ENCODE results near the gene MCM6.

MCM6 gene

DNA sequence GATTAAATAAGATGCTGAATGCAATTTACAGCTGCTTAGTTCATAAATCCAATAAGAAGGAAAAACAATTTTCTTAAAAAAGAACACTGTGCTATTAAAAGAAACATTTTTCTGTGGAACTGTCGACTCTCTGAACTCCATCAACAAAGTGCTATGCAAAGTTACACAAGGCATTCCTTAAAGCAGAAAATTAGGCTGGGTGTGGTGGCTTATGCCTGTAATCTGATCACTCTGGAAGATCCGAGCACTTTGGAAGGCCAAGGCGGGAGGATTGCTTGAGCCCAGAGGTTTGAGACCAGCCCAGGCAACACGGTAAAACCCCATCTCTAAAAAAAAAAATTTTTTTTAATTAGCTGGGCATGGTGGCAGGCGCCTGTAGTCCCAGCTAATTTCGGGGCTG lies 13.0 kb downstream of the MCM6 start:
- no peak for DNase-seq (ENCODE audit: low spot score)

DNA sequence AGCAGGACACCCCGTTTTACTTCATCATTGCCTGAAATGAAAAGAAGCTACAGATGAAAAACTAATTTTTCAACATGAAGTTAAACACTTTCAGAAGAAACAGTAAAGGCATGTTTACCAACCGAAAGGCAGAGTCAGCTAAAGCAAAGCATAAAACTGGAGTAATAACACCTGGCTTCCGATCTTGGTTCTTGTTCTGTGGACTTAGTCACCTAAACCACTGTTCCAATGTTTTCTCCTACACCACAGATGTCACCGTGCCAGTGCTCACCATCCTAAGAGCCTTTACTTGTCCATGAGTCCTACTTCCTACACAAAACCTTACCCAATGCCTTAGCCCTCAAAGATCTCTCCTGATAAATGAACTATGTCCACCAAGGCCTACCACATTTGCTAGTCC lies 13.5 kb downstream of the MCM6 start:
- DNase-seq (ENCODE audit: low spot score) = no peak

DNA sequence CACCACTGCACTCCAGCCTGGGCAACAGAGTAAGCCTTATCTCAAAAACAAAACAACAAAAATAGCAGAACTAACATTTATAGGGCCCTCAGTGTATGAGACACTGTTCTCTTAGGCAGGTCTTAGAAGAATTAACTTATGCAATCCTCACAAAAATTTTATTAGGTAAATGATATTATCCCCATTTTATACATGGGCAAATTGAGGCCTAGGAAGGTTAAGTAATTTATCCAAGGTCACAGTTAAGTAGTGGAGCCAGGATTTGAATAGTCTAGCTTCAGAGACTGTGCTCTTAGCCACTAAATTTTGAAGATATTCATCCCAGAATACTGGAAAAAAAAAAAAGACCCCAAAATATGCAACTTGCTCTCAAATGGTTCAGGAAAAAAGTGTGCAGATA lies 22.8 kb downstream of the MCM6 start:
- no peak for DNase-seq (ENCODE audit: low spot score)

DNA sequence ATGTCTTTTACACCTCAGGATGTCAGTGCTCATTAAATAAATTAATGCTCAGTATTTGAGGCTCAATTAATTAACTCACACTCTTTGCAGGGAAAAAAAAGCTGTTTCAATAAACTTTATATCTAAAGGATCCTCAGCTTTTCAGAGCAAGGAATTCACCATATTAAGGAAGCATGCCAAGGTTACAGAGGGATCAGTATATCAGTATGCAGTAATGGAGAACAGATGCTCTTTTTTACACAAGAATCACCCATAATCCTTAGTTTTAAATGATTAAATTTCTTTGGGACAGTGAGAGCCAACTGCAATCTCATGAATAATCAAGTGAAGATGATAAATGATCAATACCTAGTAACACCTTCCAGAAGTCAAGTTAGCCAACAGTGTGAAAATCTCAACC lies 24.4 kb downstream of the MCM6 start:
- no peak for DNase-seq (ENCODE audit: low spot score)

DNA sequence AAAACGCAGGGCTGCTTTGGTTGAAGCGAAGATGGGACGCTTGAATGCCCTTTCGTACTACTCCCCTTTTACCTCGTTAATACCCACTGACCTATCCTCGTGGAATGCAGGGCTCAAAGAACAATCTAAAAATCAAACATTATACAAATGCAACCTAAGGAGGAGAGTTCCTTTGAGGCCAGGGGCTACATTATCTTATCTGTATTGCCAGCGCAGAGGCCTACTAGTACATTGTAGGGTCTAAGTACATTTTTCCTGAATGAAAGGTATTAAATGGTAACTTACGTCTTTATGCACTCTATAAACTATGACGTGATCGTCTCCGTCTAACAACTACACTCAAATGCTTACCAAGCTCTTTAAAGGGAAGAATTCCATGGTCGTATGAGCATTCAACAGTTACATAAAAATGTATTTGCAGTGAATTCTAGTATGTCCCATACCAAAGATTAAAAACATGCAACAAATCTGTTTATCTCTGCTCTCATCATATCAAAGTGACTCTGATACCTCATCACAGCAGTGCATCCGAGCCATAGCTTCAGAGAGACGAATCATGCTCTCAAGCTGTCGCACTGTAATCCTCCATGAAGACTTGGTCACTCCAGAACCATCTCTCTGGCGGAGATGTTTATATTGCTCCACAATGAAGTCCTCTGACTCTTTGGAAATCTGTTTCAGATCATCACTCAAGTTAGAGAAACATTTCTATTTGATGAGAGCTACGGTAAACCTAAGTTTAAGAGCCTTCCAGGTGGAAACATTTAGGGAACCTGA lies 25.2 kb downstream of the MCM6 start:
- no peak for DNase-seq (ENCODE audit: low spot score)

DNA sequence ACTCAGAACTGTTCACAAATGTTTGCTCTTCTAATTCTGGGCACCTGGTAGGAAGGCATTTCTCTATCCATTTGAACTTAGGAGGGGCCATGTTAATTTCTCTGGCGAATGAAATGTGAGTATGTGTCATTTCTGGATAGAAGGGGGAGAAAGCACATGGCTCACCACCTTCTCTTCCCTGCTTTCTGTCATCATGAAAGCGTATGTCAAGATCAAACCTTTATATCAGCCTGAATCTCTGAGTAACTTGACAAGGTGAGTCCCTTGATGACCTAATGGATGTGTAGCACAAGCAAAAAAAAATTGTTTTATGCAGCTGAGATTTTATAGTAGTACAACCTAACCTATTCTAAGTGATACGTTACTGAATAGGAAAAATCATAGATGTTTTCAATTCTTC lies 27.2 kb downstream of the MCM6 start:
- no peak for DNase-seq (ENCODE audit: low spot score)

DNA sequence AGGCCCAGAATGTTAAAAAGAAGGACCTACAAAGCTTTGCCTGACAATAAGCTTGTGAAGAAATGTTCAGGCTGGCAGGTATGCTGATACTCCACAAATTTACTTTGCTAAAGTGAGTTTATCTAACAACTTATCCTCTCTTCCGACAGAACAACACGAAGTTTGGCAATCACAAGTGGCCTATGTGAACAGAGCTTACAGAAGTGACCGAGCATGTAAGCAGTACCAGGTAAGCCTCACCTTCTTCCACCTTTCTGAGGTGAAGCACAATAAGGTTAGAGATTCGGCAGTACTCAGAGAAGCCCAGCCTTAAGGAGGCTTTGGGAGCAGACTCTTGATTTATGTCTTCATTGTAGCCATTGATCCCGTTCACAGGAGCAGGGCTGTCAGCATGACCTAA lies 30.2 kb downstream of the MCM6 start:
- DNase-seq (ENCODE audit: low spot score) = no peak

DNA sequence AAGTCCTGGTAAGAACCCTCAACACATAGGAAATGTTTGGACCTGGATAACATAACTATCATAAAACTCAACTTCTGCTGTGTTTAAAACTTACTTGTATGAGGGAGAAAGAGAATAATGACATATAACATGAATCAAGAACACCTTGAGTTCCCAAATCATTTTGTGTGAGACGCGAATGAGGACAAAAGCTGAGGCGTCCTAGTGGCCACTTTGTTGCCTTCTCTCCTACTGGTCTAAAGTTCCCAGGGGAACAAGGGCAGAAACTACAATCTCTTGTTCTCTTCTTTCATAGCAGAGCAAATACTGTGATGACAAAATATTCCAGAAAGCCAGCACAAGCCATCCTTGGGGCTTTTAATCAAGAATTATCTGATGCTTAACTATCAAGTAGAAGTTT lies 31.0 kb downstream of the MCM6 start:
- DNase-seq (ENCODE audit: low spot score) = no peak

DNA sequence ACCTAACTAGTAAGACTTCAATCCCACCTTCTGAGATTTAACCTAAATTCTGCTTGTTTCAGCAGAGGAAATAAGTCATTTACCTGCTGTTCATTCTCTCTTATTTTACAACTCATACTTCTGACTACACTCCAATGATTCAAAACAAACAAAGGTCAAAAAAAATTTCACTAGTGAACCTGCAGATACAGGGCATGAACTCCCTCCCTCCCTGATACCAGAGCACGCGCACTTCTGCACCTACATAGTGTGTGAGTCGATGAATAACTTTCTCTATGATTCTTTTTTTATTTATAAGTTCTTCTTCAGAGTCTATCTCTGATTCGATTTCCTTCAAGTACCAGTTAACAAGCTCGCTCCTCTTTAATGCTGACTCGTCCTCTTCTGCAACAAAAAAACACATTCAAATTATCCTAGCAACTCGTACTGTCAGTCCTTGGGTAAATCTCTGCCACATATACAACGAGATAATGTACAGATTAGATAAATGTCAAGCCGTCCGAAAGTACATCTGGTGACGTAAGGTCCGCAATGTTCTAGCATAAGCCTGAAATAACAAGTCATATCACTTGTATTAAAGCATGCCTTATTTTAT lies 31.8 kb downstream of the MCM6 start:
- DNase-seq (ENCODE audit: low spot score) = no peak

DNA sequence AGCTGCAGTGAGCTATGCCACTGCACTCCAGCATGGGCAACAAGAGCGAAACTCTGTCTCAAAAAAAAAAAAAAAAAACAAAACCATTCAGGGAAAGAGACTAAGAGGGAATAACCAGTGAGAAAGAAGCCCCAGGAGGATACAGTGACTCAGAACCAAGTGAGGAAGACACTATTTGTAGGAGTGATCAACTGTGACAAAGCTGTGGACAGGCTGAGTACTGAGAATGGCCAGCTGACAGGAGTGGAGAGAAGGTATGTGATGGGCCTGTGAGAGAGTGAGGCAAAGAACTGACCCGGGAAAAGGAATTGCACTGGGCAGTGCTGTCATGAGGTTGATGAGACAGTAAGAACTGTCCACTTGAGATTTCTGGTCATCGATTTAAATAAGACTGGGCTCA lies 32.6 kb downstream of the MCM6 start:
- DNase-seq (ENCODE audit: low spot score) = no peak

DNA sequence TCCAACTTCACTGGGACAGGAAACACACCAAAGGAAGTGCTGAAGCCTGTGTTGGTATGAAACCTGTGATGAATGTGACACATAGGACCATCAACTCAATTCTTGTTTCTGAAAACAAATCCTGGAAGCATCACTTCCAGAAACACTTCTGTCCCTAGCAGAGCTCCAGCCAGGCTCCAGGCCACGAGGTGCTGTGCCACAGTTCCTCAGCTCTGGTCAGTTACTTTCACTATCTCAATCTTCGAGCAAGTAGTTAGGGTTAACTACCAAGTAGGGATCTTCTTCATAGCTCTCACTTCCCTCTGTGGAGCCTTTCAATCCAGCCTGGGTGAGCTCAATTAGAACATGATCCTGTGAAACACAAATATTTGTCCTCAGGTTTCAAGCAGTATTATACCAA lies 35.6 kb downstream of the MCM6 start:
- no peak for DNase-seq (ENCODE audit: low spot score)

DNA sequence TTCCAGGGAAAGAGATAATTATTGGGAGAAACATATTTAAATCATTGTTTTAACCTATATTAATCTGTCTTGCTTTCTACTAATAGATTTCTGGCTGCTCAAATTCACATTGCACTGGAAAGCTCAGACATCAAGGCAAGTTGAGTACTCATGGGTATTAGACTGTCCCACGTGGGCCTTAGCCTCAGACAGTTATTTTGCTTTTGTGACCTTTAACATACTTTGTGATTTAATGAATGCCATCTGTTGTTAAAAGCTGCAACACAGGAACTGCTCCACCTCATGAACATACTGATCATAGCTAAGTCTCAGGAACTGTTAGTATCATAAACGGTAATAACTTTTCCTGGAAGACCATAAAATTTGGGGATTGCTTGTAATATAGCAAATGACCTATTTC lies 36.5 kb downstream of the MCM6 start:
- DNase-seq (ENCODE audit: low spot score) = no peak

DNA sequence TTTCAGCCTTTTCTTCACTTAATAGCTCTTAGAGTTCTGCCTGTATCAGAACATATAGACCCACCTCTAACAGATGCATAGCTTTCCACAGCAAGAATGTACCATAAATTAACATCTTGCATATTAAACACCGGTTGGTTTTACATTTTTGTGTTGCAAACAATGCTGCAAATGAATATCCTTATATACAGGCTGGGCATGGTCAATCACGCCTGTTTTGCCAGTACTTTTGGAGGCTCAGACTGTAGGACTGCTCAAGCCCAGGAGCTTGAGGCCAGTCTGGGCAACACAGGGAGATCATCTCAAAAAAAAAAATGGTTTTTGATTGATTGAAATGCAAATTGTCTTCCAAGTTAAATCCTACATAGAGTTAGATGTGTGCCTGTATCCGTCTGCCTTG lies 37.7 kb downstream of the MCM6 start:
- DNase-seq (ENCODE audit: low spot score) = no peak

DNA sequence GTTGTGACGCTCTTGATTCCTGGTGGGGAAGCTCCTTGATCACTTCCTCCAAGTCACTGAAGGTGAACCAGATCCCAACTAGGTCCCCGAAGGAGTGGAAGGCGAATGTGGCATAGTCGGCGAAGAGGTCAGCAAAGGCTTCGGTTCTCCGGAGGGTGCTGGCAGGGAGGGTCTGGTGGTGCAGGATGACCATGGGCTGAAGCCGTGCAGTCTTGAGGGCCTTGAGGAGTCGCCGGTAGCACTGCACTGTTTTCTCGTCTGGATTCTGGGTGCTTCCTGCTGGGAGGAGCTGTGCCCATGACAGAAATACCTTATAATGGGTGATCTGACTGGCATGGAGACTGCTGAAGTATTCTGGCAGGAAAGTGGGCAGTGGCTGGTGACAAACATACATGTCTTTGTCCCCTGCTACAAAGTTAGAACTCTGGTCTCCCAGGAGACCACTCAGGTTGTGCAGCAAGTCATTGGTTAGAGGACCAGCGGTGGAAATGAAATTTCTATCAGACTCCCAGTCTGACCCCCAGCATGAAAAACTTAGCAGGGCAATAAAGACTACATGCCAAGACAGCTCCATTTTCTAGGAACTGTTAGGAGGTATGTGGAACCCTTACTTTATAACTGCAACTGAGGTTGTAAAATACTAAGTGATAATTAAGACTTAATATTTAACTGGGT lies 39.5 kb downstream of the MCM6 start, which contains the start of gene LCT:
TSS of gene LCT (minus strand) at position 589 of the 675 bp plus-strand sequence. CDS start at position 574, 15 bp downstream.
- no peak for DNase-seq (ENCODE audit: low spot score)

DNA sequence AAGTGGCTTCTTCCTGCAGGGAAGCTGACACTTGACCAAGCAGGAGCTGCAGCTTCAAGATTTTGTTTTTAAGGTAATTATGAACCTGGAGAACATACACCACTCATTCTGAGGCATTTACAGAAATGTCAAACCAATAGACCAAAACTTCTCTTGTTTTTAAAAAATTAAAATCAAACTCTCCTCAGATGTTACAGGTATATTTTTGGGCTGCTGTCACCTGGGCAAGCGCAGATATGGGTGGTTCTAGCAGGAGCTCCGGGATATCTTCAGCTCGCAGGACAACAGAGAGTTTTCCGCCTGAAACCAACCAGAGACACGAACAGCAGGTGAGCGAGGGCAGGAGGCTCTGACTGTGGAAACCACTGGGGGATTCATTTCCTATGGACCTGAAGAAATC lies 43.4 kb downstream of the MCM6 start:
- no peak for DNase-seq (ENCODE audit: low spot score)

DNA sequence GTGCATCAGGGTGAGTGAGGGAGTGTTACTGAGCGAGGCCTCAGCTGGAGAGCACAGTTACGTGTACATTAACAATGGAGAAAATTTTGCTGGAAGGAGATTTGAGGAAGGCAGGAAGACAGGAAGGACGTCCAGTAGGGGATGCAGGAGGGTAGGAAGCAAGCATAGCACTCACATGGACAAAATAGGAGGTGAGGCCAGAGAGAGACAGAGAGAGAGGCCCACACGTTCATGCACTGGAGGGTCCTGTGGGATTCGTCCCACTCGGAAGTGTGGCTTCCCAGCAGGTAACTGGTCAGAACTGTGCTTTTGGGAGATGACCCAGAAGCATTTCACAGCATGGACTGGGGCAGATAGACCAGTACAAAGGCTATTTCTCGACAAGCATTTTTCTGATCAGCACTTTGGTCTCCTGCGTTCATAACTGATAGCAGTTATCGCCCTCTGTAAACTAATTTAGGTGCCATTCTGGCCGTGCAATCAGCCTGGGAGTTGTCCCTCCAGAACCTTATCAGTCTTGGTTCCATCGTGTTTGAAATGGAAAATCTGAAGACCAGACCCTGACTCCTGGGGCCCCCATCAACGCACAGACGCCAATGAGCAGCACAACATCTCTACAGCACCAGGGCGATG lies 44.9 kb downstream of the MCM6 start:
- no peak for DNase-seq (ENCODE audit: low spot score)

DNA sequence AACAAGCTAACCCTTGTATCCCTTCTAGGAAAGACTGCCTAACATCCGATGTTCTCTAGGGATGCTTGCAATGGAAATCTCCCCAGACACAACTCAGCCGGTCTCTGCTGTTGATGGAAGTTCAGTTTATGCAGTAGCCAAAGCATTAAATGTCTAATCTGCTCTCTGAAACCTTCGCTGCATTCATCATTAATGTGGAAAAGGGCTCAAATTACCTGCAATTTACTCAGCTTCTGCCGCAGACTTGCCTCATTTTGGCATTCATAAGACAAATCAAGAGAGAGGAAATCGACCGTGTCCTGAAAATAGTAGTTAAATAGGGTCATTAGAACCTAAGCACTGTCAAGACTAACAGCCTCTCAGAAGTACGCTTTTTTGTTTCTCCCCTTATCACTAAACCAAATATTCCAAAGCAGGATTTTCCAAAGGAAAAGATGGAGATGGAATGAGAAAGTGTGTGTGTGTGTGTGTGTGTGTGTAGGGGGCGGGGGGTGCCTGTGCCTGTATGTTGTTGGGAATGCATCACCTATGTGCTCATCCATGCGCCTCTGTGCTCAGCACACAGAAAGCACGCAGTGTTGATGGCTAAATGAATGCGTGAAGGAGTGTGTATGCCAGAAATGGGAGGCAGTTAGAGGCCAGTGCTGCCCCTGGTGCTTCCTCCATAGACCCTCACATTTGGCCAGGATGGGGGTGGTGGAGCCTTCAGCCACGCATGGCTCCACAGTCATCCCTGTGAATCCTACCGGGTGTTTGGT lies 46.7 kb downstream of the MCM6 start:
- no peak for DNase-seq (ENCODE audit: low spot score)

DNA sequence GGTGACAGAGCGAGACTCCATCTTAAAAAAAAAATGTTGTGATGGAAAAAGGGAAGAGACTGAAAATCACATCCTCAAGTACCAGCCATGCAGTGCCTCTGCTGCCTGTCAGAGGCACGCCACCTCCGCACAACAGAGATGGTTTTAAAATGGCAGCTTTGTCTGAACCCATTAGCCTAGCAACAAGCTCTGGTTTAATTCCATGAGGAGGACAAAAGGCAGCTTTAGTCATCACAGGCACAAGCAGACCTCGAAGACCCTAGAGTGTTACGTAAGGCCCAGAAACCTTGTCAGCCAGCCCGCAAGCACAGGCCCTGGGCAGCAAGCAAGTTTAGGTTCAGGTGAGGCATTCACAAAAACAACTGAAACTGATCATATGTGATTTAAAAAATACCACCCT lies 49.7 kb downstream of the MCM6 start:
- DNase-seq (ENCODE audit: low spot score) = no peak

DNA sequence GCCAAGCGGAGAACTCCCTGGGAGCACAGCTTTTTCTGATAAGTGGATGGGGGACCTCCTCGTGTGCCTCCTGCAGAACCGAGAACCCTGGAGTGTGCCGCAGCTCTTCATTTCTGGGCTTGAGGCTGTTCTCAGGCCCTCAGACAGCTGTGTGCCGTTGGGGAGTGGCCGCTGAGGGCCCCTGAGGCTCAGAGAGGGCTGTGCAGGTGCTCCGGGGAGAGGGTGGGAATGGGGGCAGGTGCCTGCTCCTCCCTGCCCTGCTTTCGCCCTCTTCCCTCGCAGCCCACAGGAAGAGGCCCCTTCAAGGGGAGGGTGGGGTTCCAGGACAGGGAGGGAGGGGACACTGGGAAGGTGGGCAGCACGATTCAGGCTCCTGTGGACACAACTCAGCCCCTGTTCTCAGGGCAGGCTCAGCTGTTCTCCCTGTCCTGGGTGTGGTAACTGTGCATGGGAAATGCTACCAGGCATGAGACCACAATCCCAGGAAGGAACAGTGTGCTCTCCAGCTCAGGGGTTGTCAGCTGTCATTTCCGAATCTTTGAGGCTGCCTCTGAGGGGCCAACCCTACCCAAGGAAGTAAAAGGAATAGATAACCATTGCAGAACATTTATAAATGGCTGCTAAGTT lies 50.6 kb downstream of the MCM6 start:
- no peak for DNase-seq (ENCODE audit: low spot score)

DNA sequence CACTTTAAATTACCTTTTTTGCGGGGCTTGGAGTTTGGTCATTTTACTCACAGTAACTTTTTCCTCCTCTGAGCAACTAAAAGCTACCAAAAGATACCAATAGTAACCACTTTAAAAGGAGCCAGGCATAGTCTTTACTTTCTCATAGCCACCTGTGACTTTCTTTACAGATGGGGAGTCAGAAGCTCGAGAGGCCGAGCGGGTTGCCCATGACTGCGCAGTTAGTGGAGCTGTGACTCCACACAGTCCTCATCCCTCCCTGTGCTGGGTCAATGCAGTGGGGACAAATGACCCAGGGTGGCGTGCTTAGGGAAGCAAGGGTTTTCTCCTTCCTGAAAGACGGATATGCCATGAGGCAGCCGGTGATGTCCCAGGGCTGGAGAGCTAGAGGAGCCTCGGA lies 51.1 kb downstream of the MCM6 start:
- no peak for DNase-seq (ENCODE audit: low spot score)

DNA sequence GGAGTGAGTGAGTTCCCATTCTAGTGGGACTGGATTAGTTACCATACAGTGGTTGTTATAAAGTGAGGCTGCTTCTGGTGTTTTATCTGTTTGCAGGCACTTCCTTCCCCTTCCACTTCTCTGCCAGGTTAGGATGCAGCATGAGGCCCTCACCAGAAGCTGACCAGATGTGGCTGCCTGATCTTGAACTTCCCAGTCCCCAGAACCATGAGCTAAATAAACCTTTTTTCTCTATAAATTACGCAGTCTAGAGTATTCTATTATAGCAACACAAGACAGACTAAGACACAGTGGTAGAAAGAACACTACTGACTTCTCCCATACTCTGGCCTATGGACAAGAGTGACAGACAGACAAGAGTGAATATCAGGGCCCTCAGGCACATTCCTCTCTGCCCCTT lies 53.4 kb downstream of the MCM6 start:
- DNase-seq (ENCODE audit: low spot score) = no peak

DNA sequence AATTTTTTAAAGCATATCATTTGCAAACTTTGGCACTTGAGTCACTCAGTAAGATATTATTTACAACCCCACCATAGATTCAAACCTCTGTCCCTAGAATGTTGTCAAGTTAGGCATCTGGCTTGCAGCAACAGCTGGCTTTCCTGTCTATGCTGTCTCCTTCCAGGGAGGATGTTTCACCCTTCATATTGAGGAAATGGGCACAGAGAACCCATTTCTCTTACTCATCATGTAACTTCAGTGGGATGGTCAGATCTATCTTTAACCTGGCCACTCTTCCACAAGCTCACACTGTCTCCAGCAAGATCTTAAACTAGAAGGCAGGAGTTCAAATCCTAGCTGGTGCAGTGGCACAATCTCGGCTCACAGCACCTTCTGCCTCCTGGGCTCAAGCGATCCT lies 55.1 kb downstream of the MCM6 start:
- DNase-seq (ENCODE audit: low spot score) = no peak
